HG02885 (cell line): ENCODE data around the gene SFMBT2.

Source experiments
- ATAC-seq: cut with Tn5 transposase; IDR thresholded peaks from one replicate; pipeline ENCODE4 v1.9.1; 2021; ENCODE audit warnings: mild to moderate bottlenecking; ENCODE audit not compliant: unreplicated experiment, poor library complexity

Gene SFMBT2

GRCh38 chr10:7164955-7165354 is 245.9 kb downstream of the SFMBT2 start:
- ATAC-seq: no peak

DNA sequence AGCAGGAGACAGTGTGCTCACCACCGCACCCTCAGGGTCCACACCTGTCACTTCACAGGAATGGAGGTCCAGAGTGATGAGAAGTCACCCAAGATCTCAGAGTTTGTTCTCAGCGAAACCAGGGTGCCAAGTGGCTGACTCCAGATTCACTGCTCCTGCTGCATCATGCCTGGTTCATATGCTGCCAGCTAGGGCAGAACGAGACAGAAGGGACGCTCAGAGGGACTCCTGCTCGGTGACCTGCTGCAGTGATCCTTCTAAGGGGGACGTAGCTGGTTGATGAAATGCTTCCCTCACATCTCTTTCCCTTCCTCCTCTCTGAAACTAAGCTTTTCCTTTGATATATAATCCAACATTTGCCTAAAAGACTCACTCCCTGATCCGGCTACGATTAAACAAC is 248.5 kb downstream of the SFMBT2 start:
- ATAC-seq: no peak

GRCh38 chr10:7161484-7162250 is 249.2 kb downstream of the SFMBT2 start:
- ATAC-seq: no peak

DNA sequence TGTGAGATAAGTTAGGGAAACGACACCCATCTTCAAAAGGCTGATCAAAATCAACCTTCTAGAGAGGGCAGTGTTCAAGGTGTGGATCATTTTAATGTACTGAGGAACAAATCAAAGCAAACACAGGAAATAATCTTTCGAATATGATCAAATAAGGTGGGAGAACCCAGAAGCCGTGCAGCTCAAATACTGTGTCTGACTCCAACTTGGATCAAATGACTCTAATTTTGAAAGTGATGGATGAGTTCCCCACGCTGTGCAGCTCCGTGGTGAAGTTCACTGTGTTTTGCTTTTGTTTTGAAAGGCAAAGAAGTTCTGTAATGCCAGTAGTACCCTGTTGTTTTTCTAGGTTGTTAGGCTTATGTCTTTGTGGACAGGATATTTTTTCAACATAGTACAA is 250.9 kb downstream of the SFMBT2 start:
- ATAC-seq: no peak

DNA sequence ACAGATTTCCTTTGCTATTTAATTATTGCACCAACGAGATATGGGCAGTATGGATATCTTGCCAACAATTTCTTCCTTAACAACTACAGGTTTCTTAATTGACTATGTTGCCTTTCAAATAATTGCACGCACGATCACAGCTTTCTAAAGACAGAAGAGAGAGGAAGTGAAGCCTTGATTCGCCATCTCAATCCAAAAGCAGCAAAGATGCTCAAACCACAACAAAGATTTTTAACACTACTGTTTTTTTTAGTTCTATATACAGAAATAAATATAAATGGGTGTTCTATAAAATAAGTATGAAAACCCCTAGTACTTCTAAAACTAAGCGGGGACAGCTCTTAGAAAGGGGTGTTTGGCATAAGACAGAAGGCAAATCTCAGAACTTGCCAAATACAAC is 251.3 kb downstream of the SFMBT2 start:
- ATAC-seq: peak; percentile 32

DNA sequence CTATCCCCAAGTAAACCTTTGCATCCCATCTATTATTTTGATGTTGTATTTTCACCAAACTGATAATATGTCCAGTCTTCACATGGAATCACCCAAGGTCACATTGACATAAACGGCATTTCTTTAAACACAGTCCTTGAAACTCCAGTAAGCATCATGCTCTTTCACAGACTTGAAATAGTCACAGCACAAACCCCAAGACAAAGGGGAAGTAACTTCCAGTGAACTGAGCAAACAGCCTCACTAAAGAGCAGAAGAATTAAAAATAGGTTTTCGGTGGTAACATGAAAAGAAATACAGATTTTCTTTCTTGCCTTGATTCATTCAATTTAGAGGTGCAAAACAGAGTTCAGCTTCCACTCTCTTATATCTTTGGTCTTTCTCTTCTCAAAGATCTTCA is 253.7 kb downstream of the SFMBT2 start:
- ATAC-seq: peak; percentile 84

GRCh38 chr10:7153750-7154149 is 257.1 kb downstream of the SFMBT2 start:
- ATAC-seq: no peak

- ATAC-seq: no peak
Observed at GRCh38 chr10:7152982-7153381, 257.9 kb downstream of the SFMBT2 start.

DNA sequence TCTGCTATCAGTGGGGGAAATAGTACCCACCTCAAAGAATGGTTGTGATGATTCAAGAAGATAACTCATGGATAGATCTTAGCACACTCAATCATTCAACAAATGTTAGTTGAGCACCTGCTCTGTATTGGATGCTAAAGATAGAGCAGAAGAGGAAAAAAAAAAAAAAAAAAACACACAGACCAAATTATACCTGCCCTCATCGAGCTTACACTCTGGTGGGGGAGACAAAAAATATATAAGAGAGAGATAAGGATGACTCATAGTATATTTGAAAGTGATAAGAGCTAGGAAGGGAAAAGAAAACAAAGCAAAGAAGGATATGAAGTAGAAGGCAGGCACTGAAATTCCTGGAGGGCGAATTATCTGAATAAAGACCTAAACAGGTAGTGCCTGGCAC is 258.5 kb downstream of the SFMBT2 start:
- ATAC-seq: no peak

GRCh38 chr10:7151538-7151937 is 259.3 kb downstream of the SFMBT2 start:
- no peak for ATAC-seq

GRCh38 chr10:7150349-7150748 is 260.5 kb downstream of the SFMBT2 start:
- no peak for ATAC-seq

- ATAC-seq: no peak
Observed at GRCh38 chr10:7146189-7146588, 264.6 kb downstream of the SFMBT2 start.

DNA sequence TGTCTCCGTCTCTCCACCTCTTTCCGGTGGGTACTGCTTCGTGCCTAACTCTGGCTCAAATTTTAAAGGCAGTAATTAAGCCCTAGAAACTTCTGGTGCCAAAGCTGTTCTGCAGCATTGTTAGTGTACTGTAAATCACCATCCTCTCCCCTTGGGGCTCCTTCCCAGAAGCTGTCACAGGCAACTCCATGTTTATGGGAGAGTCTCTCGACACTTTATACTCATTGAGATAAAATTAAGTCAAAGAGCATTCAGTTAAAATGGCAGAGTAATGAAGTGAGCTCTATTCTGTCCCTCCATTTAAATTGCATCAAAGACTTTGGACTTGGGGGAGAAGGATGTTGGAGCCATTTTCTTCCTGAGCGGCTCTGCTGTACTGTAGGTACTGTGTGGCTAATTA is 274.8 kb downstream of the SFMBT2 start:
- ATAC-seq: no peak

DNA sequence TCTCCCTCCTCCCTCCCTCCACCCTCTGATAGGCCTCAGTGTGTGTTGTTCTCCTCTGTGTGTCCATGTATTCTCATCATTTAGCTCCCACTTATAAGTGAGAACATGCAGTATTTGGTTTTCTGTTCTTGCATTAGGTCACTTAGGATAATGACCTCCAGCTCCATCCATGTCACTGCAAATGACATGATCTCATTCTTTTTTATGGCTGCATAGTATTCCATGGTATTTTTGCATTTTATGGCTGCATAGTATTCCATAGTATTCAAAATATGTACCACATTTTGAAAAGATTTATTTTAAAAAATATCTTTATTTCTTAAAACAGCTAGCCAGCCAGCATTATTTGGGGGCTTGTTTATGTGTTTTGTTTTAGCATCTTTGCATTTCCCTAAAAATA is 275.6 kb downstream of the SFMBT2 start:
- no peak for ATAC-seq

GRCh38 chr10:7134448-7134847 is 276.4 kb downstream of the SFMBT2 start:
- no peak for ATAC-seq

GRCh38 chr10:7133958-7134357 is 276.9 kb downstream of the SFMBT2 start:
- no peak for ATAC-seq

- no peak for ATAC-seq
Observed at GRCh38 chr10:7133278-7133677, 277.6 kb downstream of the SFMBT2 start.

GRCh38 chr10:7130191-7130911 is 280.5 kb downstream of the SFMBT2 start:
- no peak for ATAC-seq

DNA sequence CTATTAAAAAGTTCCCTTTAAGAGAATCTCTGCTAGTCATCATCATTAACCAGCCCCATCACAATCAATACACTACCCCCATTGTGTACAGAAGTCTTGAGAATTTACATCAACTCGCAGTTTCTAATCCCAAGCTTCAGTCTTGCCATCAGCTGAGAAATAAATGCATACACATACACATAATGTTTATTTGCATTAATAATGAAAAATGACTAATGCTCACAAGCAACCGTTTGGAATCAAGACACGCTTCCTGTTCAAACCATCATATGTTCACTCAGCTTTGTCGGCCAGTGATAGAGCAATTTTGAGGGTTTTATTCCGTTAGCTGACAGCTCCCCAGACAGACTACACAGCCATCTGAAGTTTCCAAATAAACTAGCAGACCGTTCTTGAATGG is 287.1 kb downstream of the SFMBT2 start:
- ATAC-seq: no peak

DNA sequence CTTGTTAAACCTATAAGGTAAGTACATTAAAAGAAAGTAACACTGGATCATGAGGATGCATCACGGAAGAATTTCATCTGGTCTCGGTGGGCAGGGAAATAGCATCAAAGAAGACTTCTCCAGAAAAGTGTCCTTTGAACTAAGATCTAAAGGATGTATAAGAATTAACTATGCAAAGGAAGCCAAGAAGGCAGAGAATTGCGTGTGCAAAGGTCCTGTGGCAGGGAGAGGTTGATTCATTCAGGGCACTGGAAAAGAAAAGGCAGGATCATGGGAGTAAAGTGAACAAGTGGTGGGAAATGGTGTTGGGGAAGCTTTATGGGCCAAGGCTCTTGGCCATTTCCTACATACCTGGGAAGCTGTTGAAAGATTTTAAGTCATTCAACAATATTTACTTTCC is 288.3 kb downstream of the SFMBT2 start:
- ATAC-seq: no peak

DNA sequence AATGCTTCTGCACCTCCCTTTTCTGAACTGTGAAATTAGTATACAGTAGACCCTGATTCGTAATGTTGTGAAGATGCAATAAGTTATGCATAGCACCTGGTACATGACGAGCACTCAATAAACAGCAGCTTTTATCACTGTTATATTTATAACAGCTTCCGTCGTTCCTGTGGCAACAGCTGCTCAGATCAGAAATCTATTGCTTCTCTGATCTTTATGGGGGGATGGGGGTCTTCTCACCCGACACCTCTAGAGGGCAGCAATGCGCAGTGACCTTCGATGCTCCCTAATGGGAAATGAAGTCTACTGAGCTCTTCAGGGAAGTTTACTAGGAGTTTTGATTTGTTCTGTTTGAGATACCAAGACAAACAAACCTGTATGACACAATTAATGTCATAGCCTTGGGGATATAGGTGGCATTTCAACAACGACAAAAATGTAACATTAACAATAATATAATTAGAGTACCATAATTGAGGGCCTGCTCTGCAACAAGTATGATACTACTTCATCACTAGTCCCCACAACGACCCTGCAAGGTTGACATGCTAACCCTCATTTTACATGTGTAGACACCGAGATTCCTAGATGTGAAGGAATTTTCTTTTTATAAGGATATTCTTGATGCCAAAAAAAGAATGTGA is 289.6 kb downstream of the SFMBT2 start:
- peak; percentile 73 for ATAC-seq
